ENCODE results near the gene DUSP22. TPM values are rescaled to one million over a fixed set of nuclear protein-coding genes. Genes with fewer than 3 reads are reported as not detected.

Gene DUSP22
- total RNA-seq, 2 donors from 2014 or later: 45.1 to 54.1 TPM

GRCh38 chr6:291204-291696 lies 1.0 kb upstream of the DUSP22 start:
- H3K9me3 ChIP-seq: no peaks in the 10 kb centered on the region
- H3K27ac ChIP-seq: peak overlapping the region; percentile 95
- no peaks in the 10 kb centered on the region for H3K36me3 ChIP-seq
- TF ChIP-seq CTCF (IDR thresholded peaks at IDR 0.05): no peak
- H3K27me3 ChIP-seq: no peaks in the 10 kb centered on the region
- peaks cover 0 to 17% of the 10 kb centered on the region in 2 donors for H3K4me1 ChIP-seq
- H3K4me3 ChIP-seq: peak overlapping the region; percentile 65 to 70
- DNase-seq (ENCODE audit: low spot score): peak; percentile 60

GRCh38 chr6:292506-293192 lies 362 bp downstream of the DUSP22 start:
- TF ChIP-seq CTCF (IDR thresholded peaks at IDR 0.05): no peak
- DNase-seq (ENCODE audit: low spot score): peak; percentile 75
- Histone ChIP-seq H3K27ac (peak overlapping the region; percentile 95), H3K27me3 (no peaks in the 10 kb centered on the region), H3K4me3 (peak overlapping the region; percentile 65 to 70), H3K36me3 (no peaks in the 10 kb centered on the region), H3K4me1 (peaks cover 0 to 31% of the 10 kb centered on the region in 2 donors), H3K9me3 (no peaks in the 10 kb centered on the region)

- DNase-seq (ENCODE audit: low spot score): peak; percentile 77
- peaks cover 0 to 40% of the 10 kb centered on the region in 2 donors for H3K4me1 ChIP-seq
- no peak for TF ChIP-seq CTCF (IDR thresholded peaks at IDR 0.05)
- H3K4me3 ChIP-seq: peak overlapping the region; percentile 65 to 70
- H3K27me3 ChIP-seq: no peaks in the 10 kb centered on the region
- H3K36me3 ChIP-seq: no peaks in the 10 kb centered on the region
- peak overlapping the region; percentile 95 for H3K27ac ChIP-seq
- no peaks in the 10 kb centered on the region for H3K9me3 ChIP-seq
Measured at GRCh38 chr6:293193-294174, 1.2 kb downstream of the DUSP22 start.

- Histone ChIP-seq H3K4me1 (peaks cover 0 to 45% of the 10 kb centered on the region in 2 donors), H3K36me3 (no peaks in the 10 kb centered on the region), H3K27me3 (no peaks in the 10 kb centered on the region), H3K9me3 (no peaks in the 10 kb centered on the region), H3K27ac (no peak overlapping the region), H3K4me3 (no peak overlapping the region)
- no peak for TF ChIP-seq CTCF (IDR thresholded peaks at IDR 0.05)
- DNase-seq (ENCODE audit: low spot score): peak; percentile 48
Measured at GRCh38 chr6:294656-295565, 2.6 kb downstream of the DUSP22 start.
